PC-9 (cell line): Measurements from ENCODE around the gene DENND1A. TPM values are rescaled to one million over a fixed set of nuclear protein-coding genes. Genes with fewer than 3 reads are reported as not detected.

ENCODE experiments used
- BruUV-seq: library from RNA; stranded (reverse); fragments of 400-500 nt; replicated peaks from 2 replicates; lab custom pipeline; 2021; lab: Mats Ljungman, UMichigan
- CTCF ChIA-PET: fragments of 300-600 bp; sonication (Branson Sonifier 250); formaldehyde crosslinking; loops from one replicate; lab custom pipeline; 2022; ENCODE audit warnings: antibody characterized with exemption; lab: Charles Lee
- POLR2A ChIA-PET: fragments of 300-600 bp; sonication (Branson Sonifier 250); formaldehyde crosslinking; loops from one replicate; lab custom pipeline; 2022; ENCODE audit warnings: antibody characterized with exemption; ENCODE audit not compliant: unreplicated experiment; lab: Charles Lee
- DNase-seq, 2 experiments: peaks; one replicate each; pipeline versions ENCODE4 v3.0.0 to v3.0.0-alpha.2; 2015 to 2022; ENCODE audit warnings: mixed read lengths in 1 of 2
- H2AFZ ChIP-seq: fragments of 200-600 bp; sonication (generic); 2 replicates; pipeline ENCODE4 v1.8.1; 2017; ENCODE audit warnings: antibody characterized with exemption
- H3F3A ChIP-seq: fragments of 200-600 bp; sonication (generic); 2 replicates; pipeline ENCODE4 v1.8.1; 2017; ENCODE audit warnings: antibody characterized with exemption, mild to moderate bottlenecking, low read depth; ENCODE audit not compliant: insufficient read depth
- H3K27ac ChIP-seq: fragments of 200-600 bp; sonication (generic); 2 replicates; pipeline ENCODE4 v1.6.1; 2016; ENCODE audit warnings: mixed run types
- H3K27me3 ChIP-seq: fragments of 200-600 bp; sonication (generic); 2 replicates; pipeline ENCODE4 v1.6.1; 2016; ENCODE audit warnings: low read depth, mixed run types; ENCODE audit not compliant: insufficient read depth
- H3K36me3 ChIP-seq: fragments of 200-600 bp; sonication (generic); 2 replicates; pipeline ENCODE4 v1.6.1; 2016; ENCODE audit warnings: low read depth, mixed run types
- H3K4me1 ChIP-seq: fragments of 200-600 bp; sonication (generic); replicated peaks from 2 replicates; pipeline ENCODE4 v1.6.1; 2016; ENCODE audit warnings: mixed run types; ENCODE audit not compliant: insufficient read depth
- H3K4me2 ChIP-seq: fragments of 200-600 bp; sonication (generic); 2 replicates; pipeline ENCODE4 v1.6.1; 2017; ENCODE audit warnings: mixed run types
- H3K4me3 ChIP-seq: fragments of 200-600 bp; sonication (generic); 2 replicates; pipeline ENCODE4 v1.6.1; 2016; ENCODE audit warnings: mixed run types
- H3K79me2 ChIP-seq: fragments of 200-600 bp; sonication (generic); 2 replicates; pipeline ENCODE4 v1.6.1; 2017; ENCODE audit warnings: low read depth, mixed run types
- H3K9me2 ChIP-seq: fragments of 200-600 bp; sonication (generic); 2 replicates; pipeline ENCODE4 v1.8.1; 2017; ENCODE audit warnings: mild to moderate bottlenecking; ENCODE audit not compliant: insufficient read depth
- H3K9me3 ChIP-seq: fragments of 200-600 bp; sonication (generic); 2 replicates; pipeline ENCODE4 v1.8.1; 2016; ENCODE audit warnings: low read depth; ENCODE audit not compliant: insufficient read depth
- H4K20me1 ChIP-seq: fragments of 200-600 bp; sonication (generic); 2 replicates; pipeline ENCODE4 v1.8.1; 2017; ENCODE audit not compliant: insufficient read depth
- EZH2 ChIP-seq: fragments of 200-600 bp; sonication (generic); IDR thresholded peaks from 2 replicates; pipeline ENCODE4 v1.8.0; 2017; ENCODE audit warnings: antibody characterized with exemption, low read depth
- intact Hi-C: fragments of 100-400 bp; cut with micrococcal nuclease; formaldehyde crosslinking; loops from one replicate; pipeline ENCODE4 v1.10.0; 2022; ENCODE audit not compliant: unreplicated experiment
- total RNA-seq: library from RNA; stranded (reverse); gene quantifications from 2 replicates; pipeline ENCODE4 v1.2.3, GENCODE V29; 2021
- TF ChIP-seq, protein P1 (sequence below): fragments of 200-600 bp; sonication (generic); conservative IDR thresholded peaks from 2 replicates; pipeline ENCODE4 v1.6.1; 2017; ENCODE audit warnings: mixed run types, antibody characterized with exemption, mild to moderate bottlenecking, moderate library complexity

Gene DENND1A
- total RNA-seq, 1 experiment from 2014 or later: 37.7 TPM

DNA sequence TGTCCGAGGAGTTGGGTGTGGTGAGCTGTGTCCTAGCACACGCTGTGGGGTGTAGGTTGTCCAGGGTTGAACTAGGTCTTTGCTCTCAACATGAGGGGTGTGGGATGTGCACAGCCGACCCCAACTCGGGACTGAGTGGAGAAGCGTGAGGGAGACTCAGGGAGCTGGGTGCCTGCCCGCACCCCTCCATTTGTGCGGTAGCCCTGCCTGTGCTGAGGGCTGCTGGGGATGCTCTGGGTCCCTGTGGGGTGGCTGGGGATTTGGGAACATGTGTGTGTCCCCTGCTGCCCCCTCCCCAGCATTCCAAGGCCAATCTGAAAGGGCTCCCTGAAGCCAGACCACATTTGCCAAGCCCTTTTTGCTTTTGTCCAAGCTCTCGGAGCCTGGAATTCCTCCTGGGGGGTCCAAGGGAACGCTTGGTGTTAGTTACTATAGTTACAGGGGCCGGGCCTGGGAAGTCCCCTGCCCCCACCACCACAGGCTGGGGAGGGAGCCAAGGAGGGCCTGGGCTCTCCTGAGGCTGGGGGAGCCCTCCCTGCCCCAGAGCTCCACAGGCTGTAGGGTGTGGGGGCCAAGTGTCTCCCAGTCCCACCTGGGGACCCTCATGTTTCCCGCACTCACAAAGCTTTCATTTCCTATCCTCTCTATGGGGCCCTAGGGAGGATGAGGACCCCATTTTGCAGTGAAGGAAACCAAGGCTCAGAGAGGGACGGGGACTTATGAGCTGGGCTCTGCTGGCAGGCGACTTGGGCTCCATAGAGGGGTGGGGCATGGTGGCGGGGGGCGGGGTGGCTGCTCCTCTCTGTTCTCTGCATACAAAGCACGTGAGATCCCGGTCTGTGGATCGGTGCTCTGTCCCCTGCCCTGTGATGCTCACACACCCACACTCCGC is 572.8 kb downstream of the DENND1A start:
- no peaks in the 10 kb centered on the region for H4K20me1 ChIP-seq
- no peak overlapping the region for H3K4me3 ChIP-seq
- H3K4me2 ChIP-seq: no peak overlapping the region
- no peaks in the 10 kb centered on the region for H3K79me2 ChIP-seq
- no peaks in the 10 kb centered on the region for H3K36me3 ChIP-seq
- CTCF ChIA-PET: no interaction called here
- no peak overlapping the region for H3K27ac ChIP-seq
- no peak overlapping the region for H2AFZ ChIP-seq
- TF ChIP-seq EZH2: no peak
- TF ChIP-seq, protein P1, sequence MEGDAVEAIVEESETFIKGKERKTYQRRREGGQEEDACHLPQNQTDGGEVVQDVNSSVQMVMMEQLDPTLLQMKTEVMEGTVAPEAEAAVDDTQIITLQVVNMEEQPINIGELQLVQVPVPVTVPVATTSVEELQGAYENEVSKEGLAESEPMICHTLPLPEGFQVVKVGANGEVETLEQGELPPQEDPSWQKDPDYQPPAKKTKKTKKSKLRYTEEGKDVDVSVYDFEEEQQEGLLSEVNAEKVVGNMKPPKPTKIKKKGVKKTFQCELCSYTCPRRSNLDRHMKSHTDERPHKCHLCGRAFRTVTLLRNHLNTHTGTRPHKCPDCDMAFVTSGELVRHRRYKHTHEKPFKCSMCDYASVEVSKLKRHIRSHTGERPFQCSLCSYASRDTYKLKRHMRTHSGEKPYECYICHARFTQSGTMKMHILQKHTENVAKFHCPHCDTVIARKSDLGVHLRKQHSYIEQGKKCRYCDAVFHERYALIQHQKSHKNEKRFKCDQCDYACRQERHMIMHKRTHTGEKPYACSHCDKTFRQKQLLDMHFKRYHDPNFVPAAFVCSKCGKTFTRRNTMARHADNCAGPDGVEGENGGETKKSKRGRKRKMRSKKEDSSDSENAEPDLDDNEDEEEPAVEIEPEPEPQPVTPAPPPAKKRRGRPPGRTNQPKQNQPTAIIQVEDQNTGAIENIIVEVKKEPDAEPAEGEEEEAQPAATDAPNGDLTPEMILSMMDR: no peak
- POLR2A ChIA-PET: no interaction called here
- no peaks in the 10 kb centered on the region for H3K4me1 ChIP-seq
- H3K9me2 ChIP-seq: no peaks in the 10 kb centered on the region
- no peaks in the 10 kb centered on the region for H3K9me3 ChIP-seq
- DNase-seq: no peak
- H3K27me3 ChIP-seq: peaks cover 18% of the 10 kb centered on the region; the same call in 1 of the 2 replicates
- no TSS peak for BruUV-seq
- intact Hi-C loops: loop anchor here (10.0 kb wide), 2 partner anchors 532 to 892 kb away; partner anchors contain the start of gene PDCL
- H3F3A ChIP-seq: peaks cover 6% of the 10 kb centered on the region

DNA sequence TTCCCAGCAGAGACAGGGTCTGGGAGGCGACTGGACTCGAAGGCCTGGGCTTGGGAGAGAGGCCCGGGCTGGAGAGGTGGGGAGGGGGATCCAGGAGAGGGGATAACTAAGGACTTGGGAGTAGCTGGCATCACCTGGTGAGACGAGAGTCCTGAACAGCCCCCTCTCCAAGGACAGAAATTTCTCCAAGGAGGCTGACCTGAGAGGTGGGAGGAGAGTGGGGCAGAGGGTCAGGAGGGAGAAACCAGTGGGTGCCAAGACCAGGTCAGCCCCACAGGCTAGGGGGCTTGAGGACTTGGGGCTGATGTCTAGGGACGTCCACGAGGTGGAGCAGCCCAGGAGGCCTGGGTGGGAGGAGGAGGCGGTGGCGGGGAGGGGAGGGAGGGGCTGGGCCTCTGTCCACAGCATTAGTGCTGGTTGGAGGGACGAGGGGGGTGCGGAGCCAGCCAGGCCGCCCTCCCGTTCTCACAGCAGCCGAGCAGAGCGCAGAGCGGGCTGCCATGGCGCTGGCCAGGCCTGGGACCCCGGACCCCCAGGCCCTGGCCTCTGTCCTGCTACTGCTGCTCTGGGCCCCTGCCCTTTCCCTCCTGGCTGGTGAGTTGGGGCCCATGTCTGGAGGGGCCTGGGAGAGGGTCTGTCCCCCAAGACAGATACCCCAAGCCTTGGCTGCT is 574.0 kb downstream of the DENND1A start, which contains the start of gene CRB2:
TSS of gene CRB2 (plus strand) at position 437 of the 671 bp plus-strand sequence. CDS start at position 501, 64 bp downstream.
- H3K79me2 ChIP-seq: no peaks in the 10 kb centered on the region
- no peaks in the 10 kb centered on the region for H3K9me2 ChIP-seq
- no peaks in the 10 kb centered on the region for H3K9me3 ChIP-seq
- peaks cover 23% of the 10 kb centered on the region; the same call in 1 of the 2 replicates for H3K27me3 ChIP-seq
- TF ChIP-seq EZH2: no peak
- TF ChIP-seq, protein P1: no peak
- H3F3A ChIP-seq: peaks cover 6% of the 10 kb centered on the region
- no peaks in the 10 kb centered on the region for H3K4me1 ChIP-seq
- H3K4me3 ChIP-seq: no peak within 1 kb of the TSS
- DNase-seq: no peak
- no peaks in the 10 kb centered on the region for H3K36me3 ChIP-seq
- H4K20me1 ChIP-seq: no peaks in the 10 kb centered on the region
- no peak within 1 kb of the TSS for H3K4me2 ChIP-seq
- H2AFZ ChIP-seq: no peak within 1 kb of the TSS
- intact Hi-C loops: loop anchor here (2.0 to 10.0 kb wide), 3 partner anchors 531 to 1037 kb away; partner anchors contain the start of gene PDCL
- no peak within 1 kb of the TSS for H3K27ac ChIP-seq
- no TSS peak for BruUV-seq
- CTCF ChIA-PET: interaction anchor here (0.6 to 1.0 kb wide), 2 partner anchors 11 to 289 kb away, joined by 3 read pairs; no protein-coding TSS in a partner anchor
- POLR2A ChIA-PET: no interaction called here

- Histone ChIP-seq H3K4me1 (no peaks in the 10 kb centered on the region), H3K4me3 (no peak overlapping the region), H4K20me1 (no peaks in the 10 kb centered on the region), H3K27me3 (peaks cover 25% of the 10 kb centered on the region; the same call in 1 of the 2 replicates), H3K9me3 (no peaks in the 10 kb centered on the region), H3F3A (peaks cover 3% of the 10 kb centered on the region), H3K79me2 (no peaks in the 10 kb centered on the region), H3K9me2 (no peaks in the 10 kb centered on the region), H2AFZ (no peak overlapping the region), H3K4me2 (no peak overlapping the region), H3K36me3 (no peaks in the 10 kb centered on the region), H3K27ac (no peak overlapping the region)
- TF ChIP-seq, protein P1: no peak
- TF ChIP-seq EZH2: no peak
- intact Hi-C loops: loop anchor here (1.0 to 10.0 kb wide), 5 partner anchors 30 to 1038 kb away; partner anchors contain the start of gene PDCL
- ChIA-PET CTCF (interaction anchor here (0.6 to 1.0 kb wide), 3 partner anchors 12 to 1059 kb away, joined by 3 to 4 read pairs (median 3); no protein-coding TSS in a partner anchor), POLR2A (no interaction called here)
- no peak for DNase-seq
- BruUV-seq: no TSS peak
Measured at GRCh38 chr9:123354806-123355508, 575.0 kb downstream of the DENND1A start.
